NCI-H526 (cell line): ENCODE data around the gene PPARGC1A.

Source experiments
- DNase-seq, 2 experiments: peaks; one replicate each; lab custom pipeline; 2025; lab: John Stamatoyannopoulos, UW

PPARGC1A gene

DNA sequence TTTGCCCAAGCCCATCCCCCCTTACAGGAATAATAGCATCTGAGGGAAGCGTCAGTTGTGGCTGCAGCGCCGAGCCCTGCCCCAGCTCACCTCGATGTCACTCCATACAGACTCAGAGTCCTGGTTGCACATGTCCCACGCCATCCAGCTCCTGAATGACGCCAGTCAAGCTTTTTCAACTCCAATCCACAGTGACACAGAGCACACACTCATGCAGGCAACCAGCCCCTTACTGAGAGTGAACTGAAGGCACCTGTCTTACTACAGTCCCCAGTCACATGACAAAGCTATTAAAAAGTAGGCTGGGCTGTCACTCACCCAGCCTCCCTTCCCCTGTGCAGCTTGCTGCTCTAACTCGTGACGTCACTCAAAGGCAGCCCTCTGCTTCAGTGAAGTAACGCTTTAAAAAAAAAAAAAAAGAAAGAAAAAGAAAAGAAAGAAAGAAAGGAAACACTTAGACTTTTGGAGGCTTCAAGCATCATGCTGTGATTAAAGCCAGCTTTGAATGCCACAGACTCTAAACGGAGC, at the start of gene PPARGC1A:
Gene PPARGC1A (minus strand): TSS at position 234 of the 528 bp plus-strand sequence. CDS start 90 bp downstream, at position 144.
- DNase-seq, result peak in 1 of 2 experiments; percentile 7

DNA sequence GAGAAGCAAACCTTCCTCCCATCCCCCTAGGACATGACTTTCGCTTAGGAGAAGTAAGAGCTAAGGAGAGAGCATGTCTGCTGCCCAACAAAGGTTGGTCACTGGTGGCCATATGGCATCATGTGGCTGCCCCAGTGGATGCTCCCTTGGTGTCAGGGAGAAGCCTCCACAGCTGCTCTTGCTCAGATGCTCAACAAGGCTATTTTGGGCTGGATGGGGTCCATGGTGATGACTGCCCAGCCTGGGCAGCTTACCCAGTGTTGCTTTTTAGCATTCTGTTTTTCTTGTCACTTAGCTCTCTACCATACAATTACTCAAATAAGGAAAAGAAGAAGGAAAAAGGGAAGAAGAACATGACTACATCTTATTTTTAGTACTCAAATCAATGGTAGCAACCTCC, 48.9 kb upstream of the PPARGC1A start:
- no peak for DNase-seq

DNA sequence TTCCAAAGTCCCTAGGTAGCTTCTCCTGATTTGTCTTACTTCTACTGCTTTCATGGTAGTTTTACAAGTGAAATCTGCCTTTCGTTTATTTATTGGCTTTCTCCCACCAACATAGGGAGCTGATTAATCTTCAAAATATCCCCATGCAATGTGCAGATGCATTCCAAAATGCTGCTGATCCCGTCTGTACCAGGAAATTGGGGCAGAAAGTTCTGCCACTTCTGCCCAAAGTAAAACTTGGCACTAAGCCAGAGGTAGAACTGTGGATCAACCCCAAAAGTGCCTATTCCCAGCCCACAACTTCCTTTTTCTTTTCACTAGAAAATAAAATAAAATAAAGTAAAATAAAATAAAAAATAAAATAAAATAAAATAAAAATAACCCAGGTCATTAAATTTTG, 47.3 kb upstream of the PPARGC1A start:
- no peak for DNase-seq

- DNase-seq, result no peak
Observed at GRCh38 chr4:23934915-23935314, 45.1 kb upstream of the PPARGC1A start.

DNA sequence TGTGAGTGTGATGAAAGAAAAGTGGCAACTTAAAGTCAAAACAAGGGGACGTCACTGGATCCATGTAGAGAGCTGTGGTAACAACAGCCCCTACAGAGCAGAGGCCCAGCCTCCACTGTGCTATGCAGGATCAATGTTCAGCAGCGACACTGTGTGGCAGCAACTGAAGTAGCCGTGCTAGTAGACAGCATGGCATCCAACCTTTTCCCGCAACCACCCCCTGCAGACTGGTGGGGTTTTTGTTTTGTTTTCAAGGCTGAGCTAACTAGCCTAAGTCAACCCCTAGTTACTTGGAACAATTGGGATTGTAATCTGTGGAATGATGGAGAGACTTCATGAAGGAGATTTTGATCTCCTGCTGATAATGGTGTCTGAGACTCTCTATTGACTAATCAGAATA, 44.4 kb upstream of the PPARGC1A start:
- no peak for DNase-seq

GRCh38 chr4:23932901-23933308, 43.1 kb upstream of the PPARGC1A start:
- no peak for DNase-seq

DNA sequence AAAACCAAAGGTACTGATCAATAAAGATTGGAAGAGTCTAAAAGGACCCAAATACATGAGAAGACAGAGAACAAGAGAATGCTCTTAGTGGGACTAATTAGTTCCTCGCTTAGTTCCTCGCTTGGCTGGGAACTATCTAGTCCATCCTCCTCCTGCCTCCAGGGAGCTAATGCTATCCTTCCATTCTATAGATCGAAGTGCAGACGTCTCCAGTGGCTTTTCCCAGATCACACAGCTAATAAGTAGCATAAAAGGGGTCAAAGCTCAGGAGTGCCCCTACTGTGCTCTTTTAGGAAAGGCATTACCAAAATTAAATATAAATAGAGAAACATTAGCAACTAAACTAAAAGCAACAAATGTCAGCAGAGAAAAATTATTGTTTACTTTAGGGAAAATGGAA, 42.3 kb upstream of the PPARGC1A start:
- no peak for DNase-seq

DNA sequence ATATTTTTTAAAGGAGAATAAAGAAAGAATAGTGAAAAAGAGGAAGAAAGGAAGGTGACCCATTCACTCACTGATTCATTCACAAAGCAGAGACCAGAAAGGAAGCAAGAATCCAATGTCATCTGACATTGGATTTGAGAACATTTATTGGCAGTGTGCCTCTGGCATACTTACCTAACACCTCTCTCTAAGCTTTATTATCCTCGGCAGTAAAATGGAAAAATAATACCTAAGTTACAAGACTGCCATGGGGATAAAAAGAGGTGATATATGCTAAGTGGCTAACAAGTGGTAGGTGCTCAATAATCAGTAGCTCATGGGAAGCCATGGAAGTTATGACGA, 41.6 kb upstream of the PPARGC1A start:
- no peak for DNase-seq

DNA sequence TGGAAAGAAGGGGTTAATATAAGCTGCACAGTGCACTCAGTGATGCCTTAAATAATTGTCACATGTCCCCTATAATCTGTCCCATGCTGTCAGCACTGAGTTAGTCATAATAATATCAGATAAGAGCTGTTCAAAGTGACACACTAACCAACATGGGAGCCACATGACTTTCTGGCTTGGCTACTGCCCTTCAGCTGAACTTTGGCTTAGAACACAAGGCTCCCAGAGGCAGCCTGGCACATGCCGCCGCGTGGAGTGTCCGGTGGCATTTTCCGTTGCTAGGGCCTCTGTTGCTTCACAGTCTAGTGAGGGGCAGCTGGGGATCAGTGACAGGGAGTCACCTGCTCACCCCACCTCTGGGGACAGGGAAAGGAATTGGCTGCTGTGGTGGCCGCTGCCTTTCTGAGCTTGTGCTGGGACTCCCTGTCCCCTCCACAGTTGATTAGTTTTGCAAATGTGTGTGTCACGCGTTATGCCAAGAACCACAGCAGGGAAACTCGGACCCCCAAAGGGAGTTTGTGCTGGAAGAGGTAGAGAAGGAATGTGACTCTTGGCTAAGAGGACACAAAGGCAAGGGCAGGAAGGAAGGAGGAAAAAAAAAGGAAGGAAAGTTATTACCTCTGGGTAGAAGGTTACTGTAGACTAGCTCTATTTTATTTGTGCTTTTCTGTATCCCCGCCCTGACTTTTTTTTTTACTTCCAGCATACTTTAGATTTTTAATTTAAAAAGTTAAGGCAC, 41.1 kb upstream of the PPARGC1A start:
- DNase-seq, result no peak

DNA sequence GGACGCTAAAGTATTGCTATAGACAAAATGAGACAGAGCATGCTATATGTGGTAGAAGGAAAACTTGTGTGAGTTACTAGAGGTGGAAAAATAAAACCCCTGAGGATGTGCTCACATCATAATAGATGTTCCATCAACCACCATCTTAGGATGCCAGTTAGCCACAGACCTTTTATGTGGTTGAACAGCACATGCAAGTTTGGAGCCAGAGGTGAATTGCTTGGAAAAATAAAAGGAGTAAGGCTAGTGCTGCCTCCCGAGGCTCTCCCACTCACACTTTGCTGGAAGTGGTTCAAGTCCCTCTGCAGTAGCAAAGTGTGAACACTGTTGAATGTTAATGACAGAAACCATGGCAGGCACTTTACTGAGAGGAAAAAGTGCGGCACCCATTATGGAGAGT, 39.4 kb upstream of the PPARGC1A start:
- no peak for DNase-seq

- DNase-seq, result no peak
Observed at GRCh38 chr4:23924556-23924955, 34.7 kb upstream of the PPARGC1A start.

DNA sequence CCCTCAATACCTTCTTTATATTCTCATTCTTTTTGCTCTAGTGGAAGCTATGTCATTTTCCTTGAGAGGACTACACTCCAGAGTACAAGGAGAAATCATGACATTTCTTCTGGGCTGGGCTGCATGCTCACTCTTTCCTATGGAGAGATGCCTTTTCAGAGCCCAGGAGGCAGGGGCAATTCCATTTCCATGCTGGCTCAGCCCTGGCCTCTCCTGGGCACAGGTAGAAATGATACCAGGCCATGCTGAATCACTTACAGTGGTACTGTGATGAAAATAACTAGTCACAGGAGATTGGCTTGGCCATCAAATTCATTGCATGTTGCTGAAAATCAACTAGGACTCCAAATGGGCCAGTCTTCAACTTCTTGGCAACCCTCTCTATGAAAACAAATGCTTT, 34.0 kb upstream of the PPARGC1A start:
- DNase-seq, result no peak

DNA sequence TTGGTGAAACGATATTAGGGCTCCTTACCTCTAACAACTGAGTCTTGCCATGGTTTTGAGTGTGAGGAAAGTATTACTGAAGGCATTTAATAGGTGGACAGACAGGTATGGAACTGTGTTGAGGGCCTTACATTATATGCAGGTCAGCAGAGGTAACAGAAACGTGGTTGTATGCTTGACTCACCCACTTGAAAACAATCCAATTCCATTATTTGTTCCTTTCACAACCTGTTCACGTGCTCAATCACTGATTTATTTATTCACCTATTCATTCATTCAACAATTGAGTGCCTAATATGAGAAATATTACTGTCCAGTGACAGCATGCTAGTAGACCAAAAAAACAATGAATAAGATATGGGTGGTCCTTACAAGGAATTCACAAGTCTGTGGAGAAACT, 33.3 kb upstream of the PPARGC1A start:
- DNase-seq, result no peak

- no peak for DNase-seq
Observed at GRCh38 chr4:23922541-23923111, 32.8 kb upstream of the PPARGC1A start.

GRCh38 chr4:23922013-23922412, 32.2 kb upstream of the PPARGC1A start:
- DNase-seq, result no peak

- no peak for DNase-seq
Observed at GRCh38 chr4:23921447-23921845, 31.6 kb upstream of the PPARGC1A start.

GRCh38 chr4:23920716-23921446, 31.0 kb upstream of the PPARGC1A start:
- DNase-seq, result no peak

DNA sequence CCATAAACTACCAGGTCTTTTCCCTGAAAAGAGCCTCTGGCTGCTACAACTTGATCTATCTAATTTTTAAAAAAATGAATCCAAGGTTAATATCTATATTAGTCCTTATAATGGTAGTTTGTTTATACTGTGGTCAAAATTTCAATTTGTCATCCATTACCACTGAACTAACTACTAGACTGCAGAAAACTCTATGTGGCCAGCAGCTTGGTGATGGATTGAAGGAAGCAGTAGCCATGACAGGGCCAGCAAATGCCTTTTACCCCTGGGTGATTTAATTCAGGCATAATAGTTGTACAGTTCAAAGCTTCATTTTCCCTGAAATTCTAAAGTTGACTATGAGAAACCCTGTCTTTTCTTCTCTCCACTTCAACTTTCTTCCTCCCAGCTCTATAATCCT, 30.4 kb upstream of the PPARGC1A start:
- DNase-seq, result no peak

GRCh38 chr4:23916282-23916681, 26.4 kb upstream of the PPARGC1A start:
- no peak for DNase-seq

- no peak for DNase-seq
Observed at GRCh38 chr4:23915459-23916132, 25.7 kb upstream of the PPARGC1A start.

DNA sequence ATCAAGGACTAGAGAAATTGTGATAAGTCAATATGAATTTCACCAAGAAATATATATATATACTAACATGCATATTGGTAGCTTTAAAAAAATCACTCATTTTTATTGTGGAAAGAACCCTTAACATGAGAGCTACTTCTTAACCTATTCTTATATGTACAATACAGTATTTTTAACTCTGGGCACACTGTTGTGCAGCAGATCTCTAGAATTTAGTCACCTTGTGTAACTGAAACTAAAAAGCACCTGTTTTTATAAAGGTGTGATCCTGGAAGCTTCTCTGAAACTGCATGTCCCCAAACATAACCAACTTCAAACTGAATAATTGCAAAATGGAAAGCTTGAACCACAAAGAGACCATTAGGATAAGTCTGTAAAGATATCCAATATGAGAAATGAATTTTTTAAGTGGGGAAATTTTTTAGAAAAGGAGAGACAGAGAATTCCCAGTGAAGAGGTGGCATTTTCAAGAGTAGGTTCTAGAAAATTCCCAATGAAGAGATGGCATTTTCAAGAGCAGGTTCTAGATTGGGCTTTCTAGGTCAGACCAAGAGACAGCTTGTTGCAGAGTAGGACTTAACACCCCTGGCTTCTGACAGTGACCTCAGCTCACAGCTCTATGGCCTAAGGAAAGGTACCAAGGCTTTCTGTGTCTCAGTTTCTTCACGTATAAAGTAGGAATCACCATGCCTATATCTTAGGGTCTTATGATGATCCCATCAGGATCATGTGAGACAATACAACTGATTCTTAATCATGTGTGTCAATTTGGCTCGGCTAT, 22.0 kb upstream of the PPARGC1A start:
- no peak for DNase-seq

DNA sequence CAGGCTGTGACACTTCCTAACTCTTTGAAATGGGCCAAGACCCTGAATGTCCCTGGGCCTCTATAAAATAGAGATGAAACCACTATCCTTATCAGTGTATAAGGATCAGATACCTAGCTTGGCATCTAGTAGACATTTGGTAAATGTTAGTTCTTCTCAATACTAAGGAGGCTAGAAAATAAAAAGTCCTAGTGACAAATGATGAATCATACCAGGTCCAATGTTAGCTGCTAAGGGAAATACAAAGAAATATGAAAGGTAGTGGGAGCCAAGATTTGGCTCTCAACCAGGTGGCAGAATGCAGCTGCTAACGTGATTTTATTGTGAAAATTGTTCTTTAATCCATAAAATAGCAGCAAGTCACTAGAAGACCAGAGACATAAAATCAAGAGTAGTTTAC, 19.8 kb upstream of the PPARGC1A start:
- DNase-seq, result no peak
